Lower leg skin (tissue), 3 donors: ENCODE data around the gene SLC26A11.

Source experiments
- POLR2A ChIP-seq, 2 donors: fragments of 450-650 bp; IDR thresholded peaks; one replicate each; pipeline ENCODE4 v1.6.1; 2016 to 2017; ENCODE audit warnings: antibody characterized with exemption in 2 of 2, mild to moderate bottlenecking in 1 of 2, moderate library complexity in 1 of 2
- TF ChIP-seq, protein P1 (sequence below), 3 donors: fragments of 450-650 bp; IDR thresholded peaks; one replicate each; pipeline ENCODE4 v1.5.1; 2016; ENCODE audit warnings: antibody characterized with exemption in 3 of 3, mild to moderate bottlenecking in 3 of 3, moderate library complexity in 2 of 3

DNA sequence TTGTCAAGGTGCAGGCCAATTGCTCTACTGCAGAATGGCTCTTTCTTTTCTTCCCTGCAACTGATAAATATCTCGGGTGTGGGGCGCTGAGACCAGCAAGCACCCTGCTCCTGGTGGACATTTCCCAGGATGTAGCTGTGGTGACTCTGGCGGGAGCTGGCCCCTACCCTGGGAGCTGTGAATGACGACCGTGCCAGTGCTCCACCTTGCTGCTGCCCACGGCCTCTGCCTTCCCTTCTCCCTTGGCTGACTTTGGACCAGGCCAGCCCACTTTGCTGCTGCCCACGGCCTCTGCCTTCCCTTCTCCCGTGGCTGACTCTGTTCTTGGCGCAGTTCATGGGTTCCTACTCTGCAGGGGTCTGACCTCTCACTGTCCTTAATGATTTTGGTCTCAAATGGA lies 34.3 kb upstream of the SLC26A11 start:
- TF ChIP-seq, protein P1, sequence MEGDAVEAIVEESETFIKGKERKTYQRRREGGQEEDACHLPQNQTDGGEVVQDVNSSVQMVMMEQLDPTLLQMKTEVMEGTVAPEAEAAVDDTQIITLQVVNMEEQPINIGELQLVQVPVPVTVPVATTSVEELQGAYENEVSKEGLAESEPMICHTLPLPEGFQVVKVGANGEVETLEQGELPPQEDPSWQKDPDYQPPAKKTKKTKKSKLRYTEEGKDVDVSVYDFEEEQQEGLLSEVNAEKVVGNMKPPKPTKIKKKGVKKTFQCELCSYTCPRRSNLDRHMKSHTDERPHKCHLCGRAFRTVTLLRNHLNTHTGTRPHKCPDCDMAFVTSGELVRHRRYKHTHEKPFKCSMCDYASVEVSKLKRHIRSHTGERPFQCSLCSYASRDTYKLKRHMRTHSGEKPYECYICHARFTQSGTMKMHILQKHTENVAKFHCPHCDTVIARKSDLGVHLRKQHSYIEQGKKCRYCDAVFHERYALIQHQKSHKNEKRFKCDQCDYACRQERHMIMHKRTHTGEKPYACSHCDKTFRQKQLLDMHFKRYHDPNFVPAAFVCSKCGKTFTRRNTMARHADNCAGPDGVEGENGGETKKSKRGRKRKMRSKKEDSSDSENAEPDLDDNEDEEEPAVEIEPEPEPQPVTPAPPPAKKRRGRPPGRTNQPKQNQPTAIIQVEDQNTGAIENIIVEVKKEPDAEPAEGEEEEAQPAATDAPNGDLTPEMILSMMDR (IDR thresholded peaks at IDR 0.05) = no peak
- TF ChIP-seq POLR2A (IDR thresholded peaks at IDR 0.05) = no peak
